HUES64 (cell line): ENCODE data around the gene ASB1.
"Not testable (repeated sequence)": the region's sequence is repeated elsewhere in the genome, so short reads cannot be mapped to it uniquely, and the experiment has no call there.

Experiments
- H3K27ac ChIP-seq: 2 replicates; pipeline ENCODE4 v1.7.0; 2013; ENCODE audit warnings: low read depth, low read length, inconsistent platforms
- H3K27me3 ChIP-seq: 2 replicates; pipeline ENCODE4 v1.6.1; 2013; ENCODE audit warnings: mild to moderate bottlenecking, low read length; ENCODE audit not compliant: insufficient read depth
- H3K36me3 ChIP-seq: 2 replicates; pipeline ENCODE4 v1.6.1; 2013; ENCODE audit warnings: mild to moderate bottlenecking, low read length; ENCODE audit not compliant: insufficient read depth
- H3K4me1 ChIP-seq: 2 replicates; pipeline ENCODE4 v1.6.1; 2013; ENCODE audit warnings: mild to moderate bottlenecking, low read length, moderate library complexity; ENCODE audit not compliant: insufficient read depth
- H3K4me3 ChIP-seq: 2 replicates; pipeline ENCODE4 v1.5.1; 2013; ENCODE audit warnings: mild to moderate bottlenecking, low read length, moderate library complexity
- H3K9ac ChIP-seq: 2 replicates; pipeline ENCODE4 v1.6.1; 2013; ENCODE audit warnings: mild to moderate bottlenecking, low read depth, low read length
- H3K9me3 ChIP-seq: 2 replicates; pipeline ENCODE4 v1.6.1; 2013; ENCODE audit warnings: low read depth, low read length; ENCODE audit not compliant: insufficient read depth
- whole genome bisulfite sequencing: fragments of 150-250, 120-280 bp; methylation state at CpG from one replicate; pipeline ENCODE4 v1.1.7; 2013; ENCODE audit warnings: missing lambda C conversion rate; 5-methylcytosine and 5-hydroxymethylcytosine counted together

The ASB1 gene

DNA sequence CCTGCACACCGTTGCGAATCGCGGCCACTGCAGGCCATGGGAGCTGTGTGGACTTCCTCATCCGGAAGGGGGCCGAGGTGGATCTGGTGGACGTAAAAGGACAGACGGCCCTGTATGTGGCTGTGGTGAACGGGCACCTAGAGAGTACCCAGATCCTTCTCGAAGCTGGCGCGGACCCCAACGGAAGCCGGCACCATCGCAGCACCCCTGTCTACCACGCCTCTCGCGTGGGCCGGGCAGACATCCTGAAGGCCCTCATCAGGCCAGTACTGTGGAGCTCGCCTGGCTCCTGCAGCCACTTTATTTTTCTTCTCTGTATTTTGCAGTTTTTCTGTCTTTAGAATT, 9.0 kb downstream of the ASB1 start:
- Histone ChIP-seq H3K4me1 (no peaks in the 10 kb centered on the region), H3K36me3 (peaks cover 66% of the 10 kb centered on the region), H3K9me3 (no peaks in the 10 kb centered on the region), H3K27me3 (no peaks in the 10 kb centered on the region), H3K4me3 (no peak overlapping the region), H3K9ac (no peak overlapping the region), H3K27ac (no peak overlapping the region)
- WGBS = 95% methylated on average over 20 of the region's 20 CpGs

- WGBS = 96% methylated on average over 24 of the region's 24 CpGs
- Histone ChIP-seq H3K9me3 (no peaks in the 10 kb centered on the region), H3K4me1 (no peaks in the 10 kb centered on the region), H3K36me3 (peaks cover 69% of the 10 kb centered on the region), H3K27ac (no peak overlapping the region), H3K4me3 (no peak overlapping the region), H3K9ac (no peak overlapping the region), H3K27me3 (no peaks in the 10 kb centered on the region)
These were observed 12.4 kb downstream of the ASB1 start for GRCh38 chr2:238438856-238439849.

DNA sequence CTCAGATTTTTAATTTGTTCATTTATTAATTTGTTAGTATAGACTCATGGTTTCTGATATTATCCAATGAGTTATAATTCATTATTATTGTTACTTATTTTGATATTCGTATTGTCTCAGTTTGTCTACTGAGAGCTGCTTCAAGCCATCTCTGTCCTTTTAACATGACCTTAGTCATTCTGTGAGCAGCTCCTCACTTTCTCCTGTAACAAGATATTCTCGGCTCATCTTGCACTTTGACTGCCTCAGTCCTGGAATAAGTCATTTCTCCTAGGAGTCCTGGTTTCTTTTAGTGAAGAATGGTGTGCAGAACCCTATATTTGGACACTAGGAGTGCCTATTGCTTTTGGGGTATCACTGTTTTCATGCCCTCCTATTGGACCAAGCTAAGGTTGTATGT, 13.2 kb downstream of the ASB1 start:
- Histone ChIP-seq H3K4me1 (no peaks in the 10 kb centered on the region), H3K36me3 (peaks cover 69% of the 10 kb centered on the region), H3K27me3 (no peaks in the 10 kb centered on the region), H3K4me3 (no peak overlapping the region), H3K9me3 (no peaks in the 10 kb centered on the region), H3K9ac (no peak overlapping the region), H3K27ac (no peak overlapping the region)
- 94% methylated on average over 2 of the region's 2 CpGs for WGBS

GRCh38 chr2:238440331-238440730, 13.6 kb downstream of the ASB1 start:
- Histone ChIP-seq H3K27ac (no peak overlapping the region), H3K9ac (no peak overlapping the region), H3K27me3 (no peaks in the 10 kb centered on the region), H3K4me3 (no peak overlapping the region), H3K36me3 (peaks cover 69% of the 10 kb centered on the region), H3K4me1 (no peaks in the 10 kb centered on the region), H3K9me3 (no peaks in the 10 kb centered on the region)
- WGBS = 96% methylated on average over 4 of the region's 4 CpGs

- Histone ChIP-seq H3K4me3 (no peak overlapping the region), H3K4me1 (no peaks in the 10 kb centered on the region), H3K9ac (no peak overlapping the region), H3K27me3 (no peaks in the 10 kb centered on the region), H3K9me3 (no peaks in the 10 kb centered on the region), H3K27ac (no peak overlapping the region), H3K36me3 (peaks cover 69% of the 10 kb centered on the region)
- WGBS = 95% methylated on average over 11 of the region's 11 CpGs
These were observed 14.0 kb downstream of the ASB1 start for GRCh38 chr2:238440767-238441166.

DNA sequence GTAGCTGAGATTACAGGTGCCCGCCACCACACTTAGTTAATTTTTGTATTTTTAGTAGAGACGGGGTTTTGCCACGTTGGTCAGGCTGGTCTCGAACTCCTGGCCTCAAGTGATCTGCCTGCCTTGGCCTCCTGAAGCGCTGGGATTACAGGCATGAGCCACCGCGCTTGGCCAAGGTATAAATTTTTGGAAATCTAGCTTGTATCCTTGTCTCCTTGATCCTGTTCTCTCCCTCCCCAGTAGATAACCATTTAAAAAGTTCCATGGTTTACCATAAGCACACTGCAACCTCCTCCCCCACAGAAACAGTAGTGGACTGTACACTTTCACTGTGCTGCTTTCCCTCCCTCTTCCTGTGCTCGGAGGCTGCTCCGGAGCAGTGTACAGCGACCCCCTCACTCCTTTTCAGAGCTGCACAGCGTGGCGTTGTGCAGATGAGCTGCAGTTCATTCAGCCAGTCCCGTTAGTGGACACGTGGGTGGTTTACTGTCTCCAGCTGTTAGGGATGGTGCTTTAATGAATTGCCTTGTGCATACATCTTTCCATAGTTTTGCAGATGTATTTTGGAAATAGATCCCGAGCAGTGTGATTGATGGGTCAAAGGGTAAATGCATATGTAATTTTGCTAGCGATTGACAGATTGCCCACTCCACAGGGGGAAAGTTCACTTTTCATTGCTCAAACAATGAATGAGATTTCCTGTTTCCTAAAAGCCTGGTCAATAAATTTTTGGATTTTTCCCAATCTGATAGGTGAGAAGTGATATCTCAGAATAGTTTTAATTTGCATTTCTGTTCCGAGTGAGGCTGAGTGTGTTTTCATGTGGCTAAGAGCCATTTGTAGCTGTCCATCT, 14.8 kb downstream of the ASB1 start:
- peaks cover 69% of the 10 kb centered on the region for H3K36me3 ChIP-seq
- H3K27ac ChIP-seq = no peak overlapping the region
- H3K27me3 ChIP-seq = no peaks in the 10 kb centered on the region
- no peak overlapping the region for H3K4me3 ChIP-seq
- H3K4me1 ChIP-seq = no peaks in the 10 kb centered on the region
- no peak overlapping the region for H3K9ac ChIP-seq
- 96% methylated on average over 16 of the region's 17 CpGs for WGBS
- H3K9me3 ChIP-seq = no peaks in the 10 kb centered on the region

- not testable (repeated sequence) for H3K4me1 ChIP-seq, H3K9me3 ChIP-seq, H3K9ac ChIP-seq, H3K4me3 ChIP-seq, H3K27ac ChIP-seq, H3K27me3 ChIP-seq
- H3K36me3 ChIP-seq = peaks cover 72% of the 10 kb centered on the region
- WGBS = 91% methylated on average over 6 of the region's 6 CpGs
These were observed 15.5 kb downstream of the ASB1 start for GRCh38 chr2:238442257-238442656.

- Histone ChIP-seq H3K4me3 (no peak overlapping the region), H3K27ac (no peak overlapping the region), H3K4me1 (no peaks in the 10 kb centered on the region), H3K27me3 (no peaks in the 10 kb centered on the region), H3K36me3 (peaks cover 72% of the 10 kb centered on the region), H3K9ac (no peak overlapping the region), H3K9me3 (no peaks in the 10 kb centered on the region)
- WGBS = 96% methylated on average over 13 of the region's 13 CpGs
These were observed 17.5 kb downstream of the ASB1 start for GRCh38 chr2:238444242-238444641.

GRCh38 chr2:238445409-238446190, 18.9 kb downstream of the ASB1 start:
- 98% methylated on average over 17 of the region's 17 CpGs for WGBS

DNA sequence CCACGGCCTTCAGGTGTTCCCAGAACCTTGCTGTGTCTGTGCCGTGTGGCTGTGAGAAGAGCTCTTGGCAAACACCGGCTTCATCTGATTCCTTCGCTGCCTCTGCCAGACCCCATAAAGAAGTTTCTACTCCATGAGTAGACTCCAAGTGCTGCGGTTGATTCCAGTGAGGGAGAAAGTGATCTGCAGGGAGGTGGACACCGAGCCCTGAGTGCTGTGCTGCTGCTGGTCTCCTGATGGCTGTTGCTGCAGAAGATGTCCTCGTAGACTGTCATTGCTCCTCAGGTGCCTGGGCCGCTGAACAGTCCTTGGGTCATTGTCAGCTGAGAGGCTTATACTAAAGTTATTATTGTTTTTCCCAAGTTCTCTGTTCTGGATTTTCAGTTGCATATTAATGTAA, 19.6 kb downstream of the ASB1 start:
- Histone ChIP-seq H3K9ac (no peak overlapping the region), H3K36me3 (peaks cover 80% of the 10 kb centered on the region), H3K27ac (no peak overlapping the region), H3K4me3 (no peak overlapping the region), H3K4me1 (no peaks in the 10 kb centered on the region), H3K27me3 (no peaks in the 10 kb centered on the region), H3K9me3 (no peaks in the 10 kb centered on the region)
- 96% methylated on average over 8 of the region's 8 CpGs for WGBS

More at GRCh38 chr2:238445409-238446190, 18.9 kb downstream of the ASB1 start:
- Histone ChIP-seq H3K9ac (no peak overlapping the region), H3K27ac (no peak overlapping the region), H3K36me3 (peaks cover 75% of the 10 kb centered on the region), H3K9me3 (no peaks in the 10 kb centered on the region), H3K4me1 (no peaks in the 10 kb centered on the region), H3K4me3 (no peak overlapping the region), H3K27me3 (no peaks in the 10 kb centered on the region)
